ENCODE measurements around the gene MEX3D.
"Not testable (repeated sequence)": the region's sequence is repeated elsewhere in the genome, so short reads cannot be mapped to it uniquely, and the experiment has no call there.

The MEX3D gene

DNA sequence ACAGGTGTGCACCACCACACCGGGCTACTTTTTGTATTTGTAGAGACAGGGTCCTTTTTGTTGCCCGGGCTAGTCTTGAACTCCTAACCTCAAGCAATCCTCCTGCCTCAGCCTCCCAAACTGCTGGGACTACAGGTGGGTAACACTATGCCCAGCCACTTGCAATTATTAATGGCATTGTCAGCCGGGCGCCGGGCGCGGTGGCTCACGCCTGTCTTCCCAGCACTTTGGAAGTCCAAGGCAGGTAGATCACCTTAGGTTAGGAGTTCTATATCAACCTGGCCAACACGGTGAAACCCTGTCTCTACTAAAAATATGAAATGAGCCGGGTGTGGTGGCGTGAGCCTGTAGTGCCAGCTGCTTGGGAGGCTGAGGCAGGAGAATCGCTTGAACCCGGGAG, 2.7 kb upstream of the MEX3D start:
- no peak for FAIRE-seq

DNA sequence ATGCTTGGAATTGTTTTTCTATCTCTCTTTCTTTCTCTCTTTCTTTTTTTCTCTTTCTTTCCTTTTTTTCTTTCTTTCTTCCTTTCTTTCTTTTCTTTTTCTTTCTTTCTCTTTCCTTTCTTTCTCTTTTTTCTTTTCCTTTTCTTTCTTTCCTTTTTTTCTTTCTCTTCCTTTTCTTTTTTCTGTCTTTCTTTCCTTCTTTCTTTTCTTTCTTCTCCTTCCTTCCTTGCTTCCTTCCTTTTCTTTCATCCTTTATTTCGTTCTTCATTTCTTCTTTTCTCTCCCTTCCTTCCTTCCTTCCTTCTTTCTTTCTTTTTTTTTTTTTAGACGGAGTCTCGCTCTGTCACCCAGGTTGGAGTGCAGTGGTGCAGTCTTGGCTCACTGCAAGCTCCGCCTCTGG, 1.9 kb upstream of the MEX3D start:
- no peak for FAIRE-seq

- no peak for FAIRE-seq
Measured at GRCh38 chr19:1567848-1568227, 287 bp downstream of the MEX3D start.

DNA sequence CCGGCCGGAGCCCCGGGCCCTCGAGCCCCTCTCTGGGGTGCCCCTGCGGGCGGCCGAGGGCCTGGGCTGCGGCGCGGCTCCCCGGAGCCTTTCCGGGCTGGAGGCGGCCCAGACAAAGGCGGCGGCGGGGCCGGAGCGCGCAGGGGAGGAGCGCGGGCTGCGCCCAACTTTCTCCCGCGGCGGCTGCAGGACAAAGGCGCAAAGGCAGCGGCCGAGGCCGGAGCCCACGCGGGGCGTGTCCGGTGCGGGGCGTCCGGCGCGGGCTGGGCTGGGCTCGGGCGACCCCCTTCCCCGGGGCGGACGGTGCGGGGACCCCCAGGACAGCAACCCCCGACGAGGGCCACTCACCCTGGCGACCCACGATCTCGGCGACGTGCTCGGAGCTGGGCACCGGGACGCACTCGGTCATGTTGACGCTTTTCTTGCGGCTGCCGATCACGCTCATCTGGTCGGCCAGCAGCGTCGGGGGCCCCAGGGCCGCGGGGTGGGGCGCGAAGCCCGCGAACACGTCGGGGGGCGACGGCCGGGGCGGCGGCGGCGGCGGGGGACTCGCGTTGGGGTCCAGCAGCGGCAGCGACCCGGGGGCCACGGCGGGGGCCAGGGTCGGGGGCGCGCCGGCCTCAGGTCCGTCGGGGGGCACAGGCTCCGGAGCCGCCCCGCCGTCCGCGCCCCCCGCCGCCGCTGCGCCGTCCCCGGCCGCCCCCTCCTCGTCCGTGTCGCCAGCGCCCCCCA, 843 bp downstream of the MEX3D start:
- no peak for FAIRE-seq

DNA sequence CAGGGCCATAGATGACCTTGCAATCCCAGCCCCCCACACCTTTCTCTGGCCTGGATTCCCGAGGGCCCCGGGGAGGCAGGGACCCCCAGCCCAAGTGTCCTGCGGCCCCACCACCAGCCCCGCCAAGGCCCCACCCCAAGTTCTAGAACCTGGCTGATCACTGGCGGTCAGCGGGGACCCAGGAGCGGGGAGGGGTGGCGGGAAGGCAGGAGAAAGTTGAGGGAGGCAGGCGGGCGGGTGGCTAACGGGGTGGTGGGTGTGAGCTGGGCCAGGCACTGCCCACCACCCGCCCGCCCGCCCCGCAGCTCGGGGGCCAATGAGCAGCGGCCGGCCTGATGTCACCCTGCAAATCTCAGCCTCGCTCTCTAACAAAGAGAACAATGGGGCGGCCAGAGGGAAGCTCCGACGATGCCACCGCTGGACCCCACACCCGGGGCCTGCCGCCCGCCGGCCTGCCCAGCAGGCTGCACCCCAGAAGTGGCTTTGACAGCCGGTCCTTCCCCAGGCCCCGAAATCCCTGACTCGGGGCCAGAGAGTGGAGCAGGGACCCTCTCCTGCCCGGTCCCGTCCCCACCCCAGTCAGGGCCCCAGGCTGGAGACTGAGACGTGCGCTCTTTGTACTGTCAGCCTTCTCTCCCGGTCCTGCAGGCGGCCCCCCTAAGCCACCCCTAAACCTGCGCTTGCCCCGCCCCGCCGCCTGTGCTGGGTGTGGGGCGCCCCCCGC, 1.6 kb downstream of the MEX3D start:
- FAIRE-seq = no peak

DNA sequence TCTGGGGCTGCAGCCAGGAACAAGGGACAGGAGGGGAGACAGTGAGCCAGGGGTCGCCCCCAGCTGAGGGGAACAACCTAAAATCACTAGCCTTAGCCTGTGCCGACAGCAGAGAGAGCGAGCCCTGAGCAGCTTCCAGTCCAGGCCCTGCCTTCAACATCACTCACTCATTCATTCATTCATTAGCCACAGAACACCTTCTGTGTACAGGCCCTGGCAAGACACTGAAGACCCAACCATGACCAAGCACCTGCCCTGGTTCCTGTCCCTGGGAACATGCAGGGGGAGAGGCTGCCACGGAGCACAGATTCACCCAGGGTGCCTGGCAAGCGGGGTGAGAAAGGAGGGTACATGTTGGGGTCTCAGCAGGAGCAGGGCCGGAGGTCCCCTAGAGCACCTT, 4.9 kb downstream of the MEX3D start:
- FAIRE-seq = no peak

GRCh38 chr19:1561236-1561842, 6.8 kb downstream of the MEX3D start:
- FAIRE-seq = no peak

DNA sequence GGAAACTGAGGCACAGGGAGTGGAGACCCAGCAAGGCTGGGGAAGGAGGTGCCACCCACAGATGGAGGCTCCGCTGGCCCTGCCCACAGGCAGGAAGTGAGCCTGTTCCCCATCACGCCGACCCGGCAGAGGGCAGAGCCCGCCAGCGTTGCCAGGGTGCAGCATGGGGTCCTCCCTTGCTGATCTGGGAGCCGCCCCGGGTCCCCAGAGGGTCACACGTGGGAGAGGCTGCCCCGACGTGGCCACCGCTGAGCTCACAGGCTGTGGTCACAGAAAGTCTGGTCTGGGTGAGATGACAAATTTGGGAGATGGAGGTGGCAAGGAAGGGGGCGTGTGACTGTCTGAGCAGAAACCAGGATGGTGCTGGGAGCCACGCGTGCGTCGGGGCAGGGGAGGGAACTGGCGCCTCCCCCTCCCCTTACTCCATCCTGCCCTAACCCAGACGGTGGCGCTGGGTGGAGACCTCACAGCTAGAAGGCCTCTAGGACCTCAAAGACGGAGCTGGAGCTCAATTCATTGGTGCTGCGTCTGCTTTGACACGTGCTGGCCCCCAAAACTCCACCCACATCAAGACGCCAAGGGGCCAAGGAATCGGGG, 7.7 kb downstream of the MEX3D start:
- FAIRE-seq = no peak

GRCh38 chr19:1558552-1558951, 9.6 kb downstream of the MEX3D start:
- FAIRE-seq = no peak

- FAIRE-seq = no peak
Measured at GRCh38 chr19:1556390-1557070, 11.6 kb downstream of the MEX3D start.

- no peak for FAIRE-seq
Measured at GRCh38 chr19:1555487-1556389, 12.4 kb downstream of the MEX3D start.

DNA sequence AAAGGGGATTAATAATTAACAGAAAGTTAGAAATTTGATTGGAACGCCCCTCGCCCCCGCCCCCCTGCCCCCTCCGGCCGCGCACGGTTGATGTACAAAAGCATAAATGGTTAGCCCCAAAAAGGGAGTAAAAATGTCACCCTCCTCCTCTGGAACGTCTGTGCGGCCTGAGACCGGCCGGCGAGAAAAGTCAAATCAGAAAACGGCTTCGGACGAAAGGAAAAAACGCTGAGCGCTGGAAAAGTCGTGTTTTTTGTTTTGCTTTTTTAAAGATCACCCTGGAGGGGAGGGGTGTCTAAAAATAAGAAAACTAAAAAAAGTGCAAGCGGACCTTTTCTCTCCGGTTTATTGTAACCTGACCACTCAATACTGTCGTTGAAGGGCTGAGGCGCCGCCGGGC, 13.2 kb downstream of the MEX3D start:
- no peak for FAIRE-seq

GRCh38 chr19:1553415-1553814, 14.7 kb downstream of the MEX3D start:
- no peak for FAIRE-seq

DNA sequence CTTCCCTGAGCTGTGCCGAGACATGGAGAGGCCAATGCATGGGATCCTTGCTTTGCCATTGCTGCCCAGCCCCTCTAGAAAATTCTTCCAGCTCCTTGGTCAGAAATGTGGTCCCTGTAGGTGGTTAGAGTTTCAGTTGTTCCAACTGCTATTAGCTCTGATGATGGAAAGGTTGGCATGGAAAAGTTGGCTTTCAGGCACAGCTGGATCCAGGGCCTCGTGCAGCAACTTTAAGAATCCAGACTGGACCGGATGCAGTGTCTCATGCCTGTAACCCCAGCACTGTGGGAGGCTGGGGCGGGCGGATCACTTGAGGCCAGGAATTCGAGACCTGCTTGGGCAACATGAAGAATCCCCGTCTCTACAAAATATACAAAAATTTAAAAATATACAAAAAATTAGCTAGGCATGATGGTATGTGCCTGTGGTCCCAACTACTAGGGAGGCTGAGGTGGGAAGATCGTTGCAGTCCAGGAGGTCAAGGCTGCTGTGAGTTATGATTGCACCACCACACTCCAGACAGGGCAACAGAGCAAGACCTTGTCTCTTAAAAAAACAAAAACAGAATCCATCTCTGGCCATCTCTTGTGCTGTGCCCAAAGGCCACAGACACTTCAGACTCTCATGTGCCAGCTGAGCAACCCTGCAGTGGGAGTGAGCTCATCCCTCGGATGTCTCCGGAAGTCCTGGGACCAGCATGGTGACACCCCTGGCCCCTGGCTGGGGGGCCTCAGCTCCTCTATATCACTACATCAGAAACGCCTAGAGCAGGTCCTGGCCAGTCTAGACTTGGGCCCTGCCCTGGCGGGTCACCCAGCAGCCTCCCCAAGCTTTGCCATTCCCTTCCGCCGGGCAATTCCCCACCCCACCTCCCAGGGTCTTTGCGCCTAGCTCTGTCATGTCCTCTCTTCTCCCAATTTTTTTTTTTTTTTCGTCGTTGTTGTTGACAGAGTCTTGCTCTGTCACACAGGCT, 16.8 kb downstream of the MEX3D start:
- no peak for FAIRE-seq

DNA sequence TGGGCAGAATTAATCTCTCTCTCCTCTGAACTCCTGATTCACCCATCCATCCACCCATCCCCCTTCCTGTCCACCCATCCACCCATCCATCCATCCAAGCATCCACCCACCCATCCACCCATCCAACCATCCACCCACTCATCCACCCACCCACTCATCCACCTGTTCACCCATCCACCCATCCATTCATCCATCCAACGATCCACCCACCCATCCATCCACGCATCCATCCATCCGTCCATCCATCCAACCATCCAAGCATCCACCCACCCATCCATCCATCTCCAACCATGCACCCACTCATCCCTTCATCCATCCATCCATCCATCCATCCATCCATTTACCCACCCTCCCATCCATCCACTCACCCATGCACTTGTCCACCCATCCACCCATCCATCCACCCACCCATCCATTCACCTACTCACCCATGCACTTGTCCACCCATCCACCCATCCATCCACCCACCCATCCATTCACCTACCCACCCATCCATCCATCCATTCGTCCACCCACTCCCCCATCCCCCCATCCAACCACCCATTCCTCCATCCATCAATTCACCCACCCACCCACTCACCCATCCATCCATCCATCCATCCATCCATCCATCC, 18.7 kb downstream of the MEX3D start:
- FAIRE-seq = no peak

- FAIRE-seq = no peak
Measured at GRCh38 chr19:1540365-1540925, 27.7 kb downstream of the MEX3D start.

GRCh38 chr19:1539749-1540148, 28.4 kb downstream of the MEX3D start:
- not testable (repeated sequence) for FAIRE-seq

- no peak for FAIRE-seq
Measured at GRCh38 chr19:1538978-1539377, 29.1 kb downstream of the MEX3D start.

- FAIRE-seq = not testable (repeated sequence)
Measured at GRCh38 chr19:1535699-1536098, 32.4 kb downstream of the MEX3D start.

- FAIRE-seq = no peak
Measured at GRCh38 chr19:1534972-1535371, 33.2 kb downstream of the MEX3D start.
